ENCODE data around the gene ZNRF2. TPM values are rescaled to one million over a fixed set of nuclear protein-coding genes. Genes with fewer than 3 reads are reported as not detected.

ZNRF2 gene
- total and polyA plus RNA-seq, 2 of the 4 experiments (the other 2 are of a cell fraction), result 0.31 to 0.54 TPM

- H3K36me3 ChIP-seq (ENCODE audit: control insufficient read depth, insufficient read depth, low read length), result no peaks in the 10 kb centered on the region
- no peak overlapping the region for H3K4me3 ChIP-seq (ENCODE audit: insufficient read depth, low read depth, low read length)
- DNase-seq (peak; percentile 70), ATAC-seq (ENCODE audit: low read depth) (peak; percentile 67)
- no peaks in the 10 kb centered on the region; the same call in 1 of the 2 replicates for H3K4me1 ChIP-seq (ENCODE audit: control insufficient read depth, insufficient read depth, low read length)
- no peak overlapping the region for H4K5ac ChIP-seq (ENCODE audit: low read depth, low read length)
- ChIA-PET POLR2A (ENCODE audit: unreplicated experiment) (no interaction called here), CTCF (interaction anchor here (0.8 to 1.1 kb wide), 2 partner anchors 10 to 12 kb away, joined by 3 read pairs; no protein-coding TSS in a partner anchor)
- H2AK5ac ChIP-seq (ENCODE audit: low read depth, low read length), result no peak overlapping the region
- H4K20me1 ChIP-seq (ENCODE audit: insufficient read depth, low read length), result no peaks in the 10 kb centered on the region
- no peaks in the 10 kb centered on the region for H3K79me1 ChIP-seq (ENCODE audit: low read depth in 1 of 2, low read length in 2 of 2)
- H3K9me1 ChIP-seq (ENCODE audit: insufficient read depth, low read length), result no peaks in the 10 kb centered on the region
- intact Hi-C loops (cut with micrococcal nuclease) (no loop called here), dilution Hi-C loops (cut with HindIII; ENCODE audit: low sequenced_read_pairs, unreplicated experiment) (no loop called here), in situ Hi-C loops (cut with MboI; ENCODE audit: low sequenced_read_pairs) (no loop called here)
- no peak overlapping the region for H3K9ac ChIP-seq (ENCODE audit: low read depth, low read length)
- H3K4me2 ChIP-seq (ENCODE audit: low read depth, low read length), result no peak overlapping the region
- no peak for TF ChIP-seq SMC3 (IDR thresholded peaks at IDR 0.05; ENCODE audit: low read depth, low read length)
- no peak for TF ChIP-seq MAFK (IDR thresholded peaks at IDR 0.05; ENCODE audit: low read depth, low read length)
- TF ChIP-seq MXI1 (IDR thresholded peaks at IDR 0.05; ENCODE audit: borderline replicate concordance, low read depth, low read length), result no peak
- no peak for TF ChIP-seq RCOR1 (IDR thresholded peaks at IDR 0.05; ENCODE audit: insufficient replicate concordance, low read length)
- no peak for TF ChIP-seq MAZ (IDR thresholded peaks at IDR 0.05; ENCODE audit: borderline replicate concordance, low read depth, low read length)
- TF ChIP-seq POLR2A (IDR thresholded peaks at IDR 0.05; ENCODE audit: low read depth, low read length), result no peak
- no peak for TF ChIP-seq ELK1 (IDR thresholded peaks at IDR 0.05; ENCODE audit: borderline replicate concordance, low read depth, low read length)
- TF ChIP-seq BHLHE40 (IDR thresholded peaks at IDR 0.05; ENCODE audit: low read depth, low read length), result no peak
- H3K27me3 ChIP-seq (ENCODE audit: control insufficient read depth, insufficient read depth, low read length), result no peaks in the 10 kb centered on the region
- no peak overlapping the region for H2BK5ac ChIP-seq (ENCODE audit: low read depth, low read length, poor library complexity, severe bottlenecking)
- H2AK9ac ChIP-seq (replicated peaks; ENCODE audit: low read depth, low read length, poor library complexity), result no peak overlapping the region
- no peak overlapping the region for H3K18ac ChIP-seq (ENCODE audit: low read depth, low read length)
- H2AFZ ChIP-seq (replicated peaks; ENCODE audit: low read length, poor library complexity), result no peak overlapping the region
- no peak overlapping the region for H3K14ac ChIP-seq (replicated peaks; ENCODE audit: low read depth, low read length)
- H3K4ac ChIP-seq (ENCODE audit: low read depth, low read length), result no peak overlapping the region
- no peak overlapping the region for H3K27ac ChIP-seq (ENCODE audit: insufficient read depth, low read length)
- no TSS peak for BruUV-seq (replicated peaks)
- H3K9me3 ChIP-seq (ENCODE audit: control insufficient read depth, insufficient read depth, low read length), result no peaks in the 10 kb centered on the region
- H3K56ac ChIP-seq (ENCODE audit: extremely low read depth, insufficient read depth, low read length), result no peak overlapping the region
- no peak overlapping the region for H2BK15ac ChIP-seq (ENCODE audit: low read depth, low read length)
- H4K91ac ChIP-seq (ENCODE audit: insufficient read depth, low read depth, low read length), result no peak overlapping the region
- no peak overlapping the region for H3K23ac ChIP-seq (ENCODE audit: low read depth, low read length)
- H2BK120ac ChIP-seq (ENCODE audit: low read depth, low read length), result no peak overlapping the region
- no peak overlapping the region for H4K8ac ChIP-seq (ENCODE audit: low read depth in 2 of 2, low read length in 2 of 2)
- WGBS, 2 experiments (ENCODE audit: extremely low coverage in 2 of 2, insufficient read length in 1 of 2), result no CpG with 5 or more reads among the region's 1 CpG
- no peak overlapping the region for H2BK20ac ChIP-seq (ENCODE audit: low read depth, low read length)
Measured at GRCh38 chr7:30327813-30328212, 43.4 kb downstream of the ZNRF2 start.

Measured in IMR-90 (cell line).